Amygdala (tissue), 56 donors: ENCODE measurements around the gene ANKH.

Experiments used
- DNase-seq, 56 donors: peaks; one replicate each; lab custom pipeline; 2025; lab: John Stamatoyannopoulos, UW

ANKH gene

GRCh38 chr5:14672484-14673394 lies 198.8 kb downstream of the ANKH start:
- no peak for DNase-seq

DNA sequence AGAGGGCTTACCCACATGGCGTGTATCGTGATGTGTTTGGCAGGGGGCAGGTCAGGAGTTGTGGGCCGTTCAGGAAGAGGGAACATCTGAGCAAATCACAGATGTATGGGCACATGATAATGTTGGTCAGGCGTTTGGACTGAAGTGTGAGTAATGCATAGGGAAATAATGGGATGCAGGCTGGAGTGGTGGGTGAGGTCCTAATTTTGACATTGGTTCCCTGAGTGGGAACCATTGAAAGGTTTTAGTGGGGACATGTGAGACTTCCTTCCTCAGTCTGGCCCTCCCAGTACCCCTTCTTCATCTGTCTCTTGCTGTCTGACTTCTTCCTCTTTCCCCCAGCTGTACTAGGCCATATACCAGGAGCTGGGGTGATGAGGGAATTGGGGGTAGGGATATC lies 199.5 kb downstream of the ANKH start:
- no peak for DNase-seq

GRCh38 chr5:14671414-14671813 lies 200.2 kb downstream of the ANKH start:
- no peak for DNase-seq

- no peak for DNase-seq
These were observed 201.6 kb downstream of the ANKH start for GRCh38 chr5:14669975-14670374.

- no peak for DNase-seq
These were observed 202.2 kb downstream of the ANKH start for GRCh38 chr5:14669415-14669814.

DNA sequence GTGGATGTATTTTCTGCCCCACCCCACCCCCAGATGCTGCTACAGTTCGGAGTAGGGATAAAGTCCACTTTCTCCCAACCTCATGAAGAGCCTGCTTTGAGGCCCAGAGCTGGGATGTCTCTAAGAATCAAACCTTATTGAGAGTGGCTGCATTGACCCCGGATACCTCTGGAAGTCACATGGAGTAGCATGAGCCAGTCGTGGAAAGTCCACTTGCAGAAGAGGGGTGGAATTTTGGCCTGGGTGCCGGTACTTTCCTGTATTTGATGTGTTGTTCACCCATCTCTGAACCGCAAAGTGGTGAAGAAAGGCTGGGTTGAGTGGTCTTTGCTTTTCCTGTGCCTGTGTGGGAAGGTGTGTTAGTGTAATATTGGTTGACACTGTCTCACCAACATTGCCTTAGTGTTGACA lies 203.4 kb downstream of the ANKH start:
- no peak for DNase-seq

DNA sequence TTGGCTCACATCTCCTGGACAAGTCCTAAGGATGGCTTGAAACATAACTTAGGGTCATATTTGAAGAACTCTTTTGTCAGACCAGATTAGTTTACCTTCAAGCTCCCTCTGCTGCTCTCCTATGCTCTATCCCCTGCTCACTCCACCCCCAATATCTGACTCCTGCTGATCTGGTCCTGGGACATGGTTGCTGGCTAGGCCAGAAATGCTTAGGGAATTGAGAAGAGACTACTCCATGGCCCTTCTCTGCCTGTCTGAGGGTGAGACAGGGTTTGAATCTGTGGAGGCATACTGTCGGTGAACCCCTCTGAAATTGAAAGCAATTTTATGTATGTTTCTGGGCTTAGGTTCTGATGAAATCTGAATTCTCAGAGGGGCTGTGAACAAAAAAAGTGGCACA lies 203.8 kb downstream of the ANKH start:
- no peak for DNase-seq

DNA sequence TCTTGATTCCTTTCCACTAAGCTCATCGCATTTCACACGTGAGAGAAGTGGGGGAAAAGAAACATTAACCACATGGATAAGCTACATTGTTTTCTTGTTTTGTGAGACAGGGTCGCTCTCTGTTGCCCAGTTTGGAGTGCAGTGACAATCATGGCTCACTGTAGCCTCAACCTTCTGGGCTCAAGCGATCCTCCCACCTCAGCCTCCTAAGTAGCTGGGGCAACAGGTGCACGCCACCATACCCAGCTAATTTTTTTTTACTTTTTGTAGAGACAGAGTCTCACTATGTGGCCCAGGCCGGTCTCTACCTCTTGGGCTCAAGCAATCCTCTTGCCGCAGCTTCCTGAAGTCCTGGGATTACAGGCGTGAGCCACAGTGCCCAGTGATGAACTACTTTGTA lies 204.3 kb downstream of the ANKH start:
- no peak for DNase-seq

DNA sequence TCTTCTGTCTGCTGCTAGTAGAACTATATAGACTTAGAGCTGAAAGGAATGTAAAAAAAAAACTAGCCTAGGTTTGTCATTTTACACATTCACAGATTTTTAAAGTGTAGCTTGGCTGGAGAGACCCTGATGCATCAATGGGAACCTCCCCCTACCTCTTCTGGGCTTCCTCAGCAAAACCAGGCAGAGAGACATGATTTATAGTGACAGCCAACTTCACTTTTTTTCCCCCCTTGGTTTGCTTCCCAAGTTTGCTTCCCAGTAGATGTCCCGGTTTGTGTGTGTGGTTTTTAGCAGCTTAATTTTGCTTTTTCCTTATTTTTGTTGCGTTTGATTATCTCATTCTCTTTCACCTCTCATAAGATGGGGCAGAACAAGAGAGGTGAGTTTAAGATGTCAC lies 205.2 kb downstream of the ANKH start:
- no peak for DNase-seq

- no peak for DNase-seq
These were observed 205.6 kb downstream of the ANKH start for GRCh38 chr5:14665949-14666348.

- peak in 12 of 56 donors; percentile 9 to 55 (median 36) for DNase-seq
These were observed 206.3 kb downstream of the ANKH start for GRCh38 chr5:14665101-14665822.

GRCh38 chr5:14664270-14665100 lies 207.1 kb downstream of the ANKH start, which contains the start of gene OTULIN:
Gene OTULIN, plus strand, starts transcription at chr5:14664718. Its CDS starts 108 bp downstream, at chr5:14664826.
- peak; percentile 44 to 95 (median 86) for DNase-seq

DNA sequence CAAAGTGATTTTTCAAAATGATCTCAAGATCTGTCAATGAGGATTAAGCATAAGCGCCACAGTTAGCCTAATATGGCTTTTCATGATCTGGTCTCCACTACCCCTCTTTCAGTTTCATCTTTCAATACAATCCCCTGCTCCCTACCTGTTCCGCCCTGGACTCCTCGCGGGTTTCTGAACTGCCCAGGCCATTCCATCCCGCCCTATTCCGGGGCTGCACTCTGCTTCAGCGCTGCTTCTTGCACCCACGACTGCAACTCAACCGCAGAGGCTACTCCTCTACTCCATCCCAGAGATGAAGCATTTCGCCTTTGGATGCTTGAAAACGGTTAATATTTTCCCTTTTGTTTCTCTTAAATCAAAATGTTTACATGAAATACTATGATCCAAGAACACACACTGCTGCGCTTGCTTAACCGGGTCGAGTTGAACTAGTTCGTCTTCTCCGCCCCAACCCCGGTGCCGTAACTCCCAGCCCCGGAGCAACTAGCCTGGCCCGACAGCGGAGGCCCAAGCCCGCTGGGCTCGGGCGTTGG lies 207.8 kb downstream of the ANKH start:
- peak in 3 of 56 donors; percentile 12 to 40 (median 33) for DNase-seq

GRCh38 chr5:14662721-14663260 lies 208.8 kb downstream of the ANKH start:
- no peak for DNase-seq

DNA sequence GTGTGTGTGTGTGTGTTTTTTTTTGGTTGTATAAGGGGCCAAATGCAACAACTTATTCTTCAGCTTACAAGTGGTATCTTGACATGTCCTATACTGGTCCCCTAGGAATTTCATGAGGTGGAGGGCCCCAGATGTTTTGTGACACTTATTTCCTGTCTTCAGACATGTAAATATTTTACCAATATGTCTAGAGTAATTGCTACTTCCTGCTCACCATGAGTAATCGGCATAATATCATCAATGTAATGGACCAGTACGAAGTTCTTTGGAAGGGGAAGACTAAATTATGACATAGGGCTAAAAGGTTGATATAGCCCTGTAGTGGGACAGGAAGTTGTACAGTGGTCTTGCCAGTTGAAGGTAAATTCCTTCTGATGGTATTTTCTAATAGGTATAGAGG lies 210.7 kb downstream of the ANKH start:
- DNase-seq = no peak

GRCh38 chr5:14659821-14660607 lies 211.6 kb downstream of the ANKH start:
- DNase-seq = no peak

- DNase-seq = no peak
These were observed 214.7 kb downstream of the ANKH start for GRCh38 chr5:14656898-14657297.

- no peak for DNase-seq
These were observed 216.3 kb downstream of the ANKH start for GRCh38 chr5:14655146-14655741.
